GM23338 (cell line): ENCODE results near the gene KIF3B.

ENCODE experiments used
- EZH2 ChIP-seq: fragments of 200-600 bp; sonication (generic); IDR thresholded peaks from one replicate; pipeline ENCODE4 v1.8.0; 2017; ENCODE audit warnings: antibody characterized with exemption, mild to moderate bottlenecking, low read depth; ENCODE audit not compliant: unreplicated experiment
- EZH2phosphoT487 ChIP-seq: fragments of 200-600 bp; sonication (generic); IDR thresholded peaks from one replicate; pipeline ENCODE4 v1.8.1; 2018; ENCODE audit warnings: antibody characterized with exemption; ENCODE audit not compliant: unreplicated experiment
- JUNB ChIP-seq: IDR thresholded peaks from one replicate; pipeline ENCODE4 v1.6.1; 2016; ENCODE audit warnings: antibody characterized with exemption; ENCODE audit not compliant: unreplicated experiment
- NANOG ChIP-seq: IDR thresholded peaks from 2 replicates; pipeline ENCODE4 v1.6.1; 2016; ENCODE audit warnings: antibody characterized with exemption, borderline replicate concordance
- POLR2AphosphoS5 ChIP-seq: IDR thresholded peaks from 2 replicates; pipeline ENCODE4 v1.6.1; 2016; ENCODE audit warnings: antibody characterized with exemption, low read depth
- STAT1 ChIP-seq: IDR thresholded peaks from one replicate; pipeline ENCODE4 v1.6.1; 2016; ENCODE audit warnings: antibody characterized with exemption; ENCODE audit not compliant: unreplicated experiment
- TF ChIP-seq, protein P1 (sequence below), 2 experiments: fragments of 200-600 bp in 1 of 2; sonication (generic) in 1 of 2; conservative IDR thresholded peaks; 2 replicates each; pipeline versions ENCODE4 v1.5.1 to v1.6.1; 2016 to 2017; ENCODE audit warnings: antibody characterized with exemption in 2 of 2, low read depth in 2 of 2, mild to moderate bottlenecking in 2 of 2, moderate library complexity in 1 of 2
- TF ChIP-seq, protein P2 (sequence below): IDR thresholded peaks from one replicate; pipeline ENCODE4 v1.6.1; 2018; ENCODE audit warnings: antibody characterized with exemption; ENCODE audit not compliant: unreplicated experiment
- TF ChIP-seq, protein P3 (sequence below): fragments of 250-450 bp; sonication (Bioruptor Pico); IDR thresholded peaks from 2 replicates; pipeline ENCODE4 v1.5.0; 2020; ENCODE audit warnings: mild to moderate bottlenecking, moderate library complexity

DNA sequence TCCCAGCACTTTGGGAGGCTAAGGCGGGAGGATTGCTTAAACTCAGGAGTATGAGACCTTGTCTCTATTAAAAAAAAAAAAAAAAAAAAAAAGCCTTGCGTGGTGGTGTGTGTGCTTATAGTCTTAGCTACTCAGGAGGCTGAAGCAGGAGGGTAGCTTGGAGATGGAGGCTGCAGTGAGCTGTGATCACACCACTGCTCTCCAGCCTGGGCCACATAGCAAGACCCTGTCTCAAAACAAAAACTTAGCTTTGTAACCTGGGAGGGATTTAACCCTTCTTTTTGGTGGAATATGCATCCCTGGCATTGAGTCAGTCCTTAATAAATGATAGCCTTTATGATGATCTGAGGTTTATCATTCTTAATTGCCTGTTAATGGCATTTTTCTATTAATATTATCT, 93.4 kb downstream of the KIF3B start:
- TF ChIP-seq, protein P1, sequence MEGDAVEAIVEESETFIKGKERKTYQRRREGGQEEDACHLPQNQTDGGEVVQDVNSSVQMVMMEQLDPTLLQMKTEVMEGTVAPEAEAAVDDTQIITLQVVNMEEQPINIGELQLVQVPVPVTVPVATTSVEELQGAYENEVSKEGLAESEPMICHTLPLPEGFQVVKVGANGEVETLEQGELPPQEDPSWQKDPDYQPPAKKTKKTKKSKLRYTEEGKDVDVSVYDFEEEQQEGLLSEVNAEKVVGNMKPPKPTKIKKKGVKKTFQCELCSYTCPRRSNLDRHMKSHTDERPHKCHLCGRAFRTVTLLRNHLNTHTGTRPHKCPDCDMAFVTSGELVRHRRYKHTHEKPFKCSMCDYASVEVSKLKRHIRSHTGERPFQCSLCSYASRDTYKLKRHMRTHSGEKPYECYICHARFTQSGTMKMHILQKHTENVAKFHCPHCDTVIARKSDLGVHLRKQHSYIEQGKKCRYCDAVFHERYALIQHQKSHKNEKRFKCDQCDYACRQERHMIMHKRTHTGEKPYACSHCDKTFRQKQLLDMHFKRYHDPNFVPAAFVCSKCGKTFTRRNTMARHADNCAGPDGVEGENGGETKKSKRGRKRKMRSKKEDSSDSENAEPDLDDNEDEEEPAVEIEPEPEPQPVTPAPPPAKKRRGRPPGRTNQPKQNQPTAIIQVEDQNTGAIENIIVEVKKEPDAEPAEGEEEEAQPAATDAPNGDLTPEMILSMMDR (conservative IDR thresholded peaks at IDR 0.05; ENCODE audit: low read depth in 2 of 2) = no peak
- no peak for TF ChIP-seq EZH2
- TF ChIP-seq NANOG = no peak
- TF ChIP-seq JUNB = no peak
- no peak for TF ChIP-seq STAT1
- no peak for TF ChIP-seq POLR2AphosphoS5
- TF ChIP-seq, protein P2, sequence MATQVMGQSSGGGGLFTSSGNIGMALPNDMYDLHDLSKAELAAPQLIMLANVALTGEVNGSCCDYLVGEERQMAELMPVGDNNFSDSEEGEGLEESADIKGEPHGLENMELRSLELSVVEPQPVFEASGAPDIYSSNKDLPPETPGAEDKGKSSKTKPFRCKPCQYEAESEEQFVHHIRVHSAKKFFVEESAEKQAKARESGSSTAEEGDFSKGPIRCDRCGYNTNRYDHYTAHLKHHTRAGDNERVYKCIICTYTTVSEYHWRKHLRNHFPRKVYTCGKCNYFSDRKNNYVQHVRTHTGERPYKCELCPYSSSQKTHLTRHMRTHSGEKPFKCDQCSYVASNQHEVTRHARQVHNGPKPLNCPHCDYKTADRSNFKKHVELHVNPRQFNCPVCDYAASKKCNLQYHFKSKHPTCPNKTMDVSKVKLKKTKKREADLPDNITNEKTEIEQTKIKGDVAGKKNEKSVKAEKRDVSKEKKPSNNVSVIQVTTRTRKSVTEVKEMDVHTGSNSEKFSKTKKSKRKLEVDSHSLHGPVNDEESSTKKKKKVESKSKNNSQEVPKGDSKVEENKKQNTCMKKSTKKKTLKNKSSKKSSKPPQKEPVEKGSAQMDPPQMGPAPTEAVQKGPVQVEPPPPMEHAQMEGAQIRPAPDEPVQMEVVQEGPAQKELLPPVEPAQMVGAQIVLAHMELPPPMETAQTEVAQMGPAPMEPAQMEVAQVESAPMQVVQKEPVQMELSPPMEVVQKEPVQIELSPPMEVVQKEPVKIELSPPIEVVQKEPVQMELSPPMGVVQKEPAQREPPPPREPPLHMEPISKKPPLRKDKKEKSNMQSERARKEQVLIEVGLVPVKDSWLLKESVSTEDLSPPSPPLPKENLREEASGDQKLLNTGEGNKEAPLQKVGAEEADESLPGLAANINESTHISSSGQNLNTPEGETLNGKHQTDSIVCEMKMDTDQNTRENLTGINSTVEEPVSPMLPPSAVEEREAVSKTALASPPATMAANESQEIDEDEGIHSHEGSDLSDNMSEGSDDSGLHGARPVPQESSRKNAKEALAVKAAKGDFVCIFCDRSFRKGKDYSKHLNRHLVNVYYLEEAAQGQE = no peak
- TF ChIP-seq, protein P3, sequence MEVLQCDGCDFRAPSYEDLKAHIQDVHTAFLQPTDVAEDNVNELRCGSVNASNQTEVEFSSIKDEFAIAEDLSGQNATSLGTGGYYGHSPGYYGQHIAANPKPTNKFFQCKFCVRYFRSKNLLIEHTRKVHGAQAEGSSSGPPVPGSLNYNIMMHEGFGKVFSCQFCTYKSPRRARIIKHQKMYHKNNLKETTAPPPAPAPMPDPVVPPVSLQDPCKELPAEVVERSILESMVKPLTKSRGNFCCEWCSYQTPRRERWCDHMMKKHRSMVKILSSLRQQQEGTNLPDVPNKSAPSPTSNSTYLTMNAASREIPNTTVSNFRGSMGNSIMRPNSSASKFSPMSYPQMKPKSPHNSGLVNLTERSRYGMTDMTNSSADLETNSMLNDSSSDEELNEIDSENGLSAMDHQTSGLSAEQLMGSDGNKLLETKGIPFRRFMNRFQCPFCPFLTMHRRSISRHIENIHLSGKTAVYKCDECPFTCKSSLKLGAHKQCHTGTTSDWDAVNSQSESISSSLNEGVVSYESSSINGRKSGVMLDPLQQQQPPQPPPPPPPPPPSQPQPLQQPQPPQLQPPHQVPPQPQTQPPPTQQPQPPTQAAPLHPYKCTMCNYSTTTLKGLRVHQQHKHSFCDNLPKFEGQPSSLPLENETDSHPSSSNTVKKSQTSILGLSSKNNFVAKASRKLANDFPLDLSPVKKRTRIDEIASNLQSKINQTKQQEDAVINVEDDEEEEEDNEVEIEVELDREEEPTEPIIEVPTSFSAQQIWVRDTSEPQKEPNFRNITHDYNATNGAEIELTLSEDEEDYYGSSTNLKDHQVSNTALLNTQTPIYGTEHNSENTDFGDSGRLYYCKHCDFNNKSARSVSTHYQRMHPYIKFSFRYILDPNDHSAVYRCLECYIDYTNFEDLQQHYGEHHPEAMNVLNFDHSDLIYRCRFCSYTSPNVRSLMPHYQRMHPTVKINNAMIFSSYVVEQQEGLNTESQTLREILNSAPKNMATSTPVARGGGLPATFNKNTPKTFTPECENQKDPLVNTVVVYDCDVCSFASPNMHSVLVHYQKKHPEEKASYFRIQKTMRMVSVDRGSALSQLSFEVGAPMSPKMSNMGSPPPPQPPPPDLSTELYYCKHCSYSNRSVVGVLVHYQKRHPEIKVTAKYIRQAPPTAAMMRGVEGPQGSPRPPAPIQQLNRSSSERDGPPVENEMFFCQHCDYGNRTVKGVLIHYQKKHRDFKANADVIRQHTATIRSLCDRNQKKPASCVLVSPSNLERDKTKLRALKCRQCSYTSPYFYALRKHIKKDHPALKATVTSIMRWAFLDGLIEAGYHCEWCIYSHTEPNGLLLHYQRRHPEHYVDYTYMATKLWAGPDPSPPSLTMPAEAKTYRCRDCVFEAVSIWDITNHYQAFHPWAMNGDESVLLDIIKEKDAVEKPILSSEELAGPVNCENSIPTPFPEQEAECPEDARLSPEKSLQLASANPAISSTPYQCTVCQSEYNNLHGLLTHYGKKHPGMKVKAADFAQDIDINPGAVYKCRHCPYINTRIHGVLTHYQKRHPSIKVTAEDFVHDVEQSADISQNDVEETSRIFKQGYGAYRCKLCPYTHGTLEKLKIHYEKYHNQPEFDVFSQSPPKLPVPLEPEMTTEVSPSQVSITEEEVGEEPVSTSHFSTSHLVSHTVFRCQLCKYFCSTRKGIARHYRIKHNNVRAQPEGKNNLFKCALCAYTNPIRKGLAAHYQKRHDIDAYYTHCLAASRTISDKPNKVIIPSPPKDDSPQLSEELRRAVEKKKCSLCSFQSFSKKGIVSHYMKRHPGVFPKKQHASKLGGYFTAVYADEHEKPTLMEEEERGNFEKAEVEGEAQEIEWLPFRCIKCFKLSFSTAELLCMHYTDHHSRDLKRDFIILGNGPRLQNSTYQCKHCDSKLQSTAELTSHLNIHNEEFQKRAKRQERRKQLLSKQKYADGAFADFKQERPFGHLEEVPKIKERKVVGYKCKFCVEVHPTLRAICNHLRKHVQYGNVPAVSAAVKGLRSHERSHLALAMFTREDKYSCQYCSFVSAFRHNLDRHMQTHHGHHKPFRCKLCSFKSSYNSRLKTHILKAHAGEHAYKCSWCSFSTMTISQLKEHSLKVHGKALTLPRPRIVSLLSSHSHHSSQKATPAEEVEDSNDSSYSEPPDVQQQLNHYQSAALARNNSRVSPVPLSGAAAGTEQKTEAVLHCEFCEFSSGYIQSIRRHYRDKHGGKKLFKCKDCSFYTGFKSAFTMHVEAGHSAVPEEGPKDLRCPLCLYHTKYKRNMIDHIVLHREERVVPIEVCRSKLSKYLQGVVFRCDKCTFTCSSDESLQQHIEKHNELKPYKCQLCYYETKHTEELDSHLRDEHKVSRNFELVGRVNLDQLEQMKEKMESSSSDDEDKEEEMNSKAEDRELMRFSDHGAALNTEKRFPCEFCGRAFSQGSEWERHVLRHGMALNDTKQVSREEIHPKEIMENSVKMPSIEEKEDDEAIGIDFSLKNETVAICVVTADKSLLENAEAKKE = no peak
- no peak for TF ChIP-seq EZH2phosphoT487
